Smooth muscle cell (in vitro differentiated cells): ENCODE data around the gene GRIK3. TPM values are rescaled to one million over a fixed set of nuclear protein-coding genes. Genes with fewer than 3 reads are reported as not detected.
A peak's percentile ranks its signal among the peaks of the same experiment; 100 is the strongest.

Source experiments
- DNase-seq: peaks from one replicate; lab custom pipeline; 2025; ENCODE audit not compliant: unreplicated experiment; lab: John Stamatoyannopoulos, UW
- H2AFZ ChIP-seq: fragments of 200-600 bp; sonication (generic); 2 replicates; pipeline ENCODE4 v1.6.0; 2016; ENCODE audit warnings: antibody characterized with exemption, low read depth, mild to moderate bottlenecking
- H3F3A ChIP-seq: fragments of 200-600 bp; sonication (generic); 2 replicates; pipeline ENCODE4 v1.6.0; 2017; ENCODE audit warnings: antibody characterized with exemption, low read depth
- H3K27ac ChIP-seq: fragments of 200-600 bp; sonication (generic); 2 replicates; pipeline ENCODE4 v1.5.1; 2016; ENCODE audit warnings: low read depth, mild to moderate bottlenecking
- H3K27me3 ChIP-seq: fragments of 200-600 bp; sonication (generic); 2 replicates; pipeline ENCODE4 v1.6.1; 2016; ENCODE audit warnings: low read depth, mild to moderate bottlenecking
- H3K36me3 ChIP-seq: fragments of 200-600 bp; sonication (generic); 2 replicates; pipeline ENCODE4 v1.5.1; 2016; ENCODE audit warnings: low read depth
- H3K4me1 ChIP-seq: fragments of 200-600 bp; sonication (generic); 2 replicates; pipeline ENCODE4 v1.5.1; 2016; ENCODE audit warnings: low read depth
- H3K4me2 ChIP-seq: fragments of 200-600 bp; sonication (generic); 2 replicates; pipeline ENCODE4 v1.6.0; 2016; ENCODE audit warnings: mild to moderate bottlenecking
- H3K4me3 ChIP-seq: fragments of 200-600 bp; sonication (generic); 2 replicates; pipeline ENCODE4 v1.5.1; 2016; ENCODE audit warnings: mild to moderate bottlenecking
- H3K79me2 ChIP-seq: fragments of 200-600 bp; sonication (generic); 2 replicates; pipeline ENCODE4 v1.6.0; 2016; ENCODE audit warnings: low read depth, mild to moderate bottlenecking
- H3K9ac ChIP-seq: fragments of 200-600 bp; sonication (generic); 2 replicates; pipeline ENCODE4 v1.6.0; 2016; ENCODE audit warnings: low read depth
- H3K9me3 ChIP-seq: fragments of 200-600 bp; sonication (generic); replicated peaks from 2 replicates; pipeline ENCODE4 v1.5.1; 2016; ENCODE audit warnings: low read depth
- H4K20me1 ChIP-seq: fragments of 200-600 bp; sonication (generic); 2 replicates; pipeline ENCODE4 v1.6.0; 2016; ENCODE audit warnings: low read depth
- WGBS: methylation state at CpG from one replicate; pipeline ENCODE4 v1.1.7; 2016; ENCODE audit warnings: low lambda C conversion rate; 5-methylcytosine and 5-hydroxymethylcytosine counted together
- polyA plus RNA-seq: library from polyadenylated mRNA; unstranded; fragments of >200 nt; fragmentation: Nextera tagmentation; extraction: Ambion mirVana; gene quantifications from 2 replicates; pipeline ENCODE4 v1.2.1, GENCODE V29; 2016
- total RNA-seq: library from RNA; depleted of rRNA; stranded (reverse); fragments of >200 nt; gene quantifications from 2 replicates; pipeline ENCODE4 v1.2.3, GENCODE V29; 2014
- TF ChIP-seq, protein P1 (sequence below): fragments of 200-600 bp; sonication (generic); IDR thresholded peaks from 2 replicates; pipeline ENCODE4 v1.5.1; 2017; ENCODE audit warnings: borderline replicate concordance, mild to moderate bottlenecking, antibody characterized with exemption; ENCODE audit not compliant: insufficient read depth, poor library complexity, severe bottlenecking

GRIK3 gene
- total and polyA plus RNA-seq, 2 experiments from 2014 or later = 0.04 TPM; not detected in 1

DNA sequence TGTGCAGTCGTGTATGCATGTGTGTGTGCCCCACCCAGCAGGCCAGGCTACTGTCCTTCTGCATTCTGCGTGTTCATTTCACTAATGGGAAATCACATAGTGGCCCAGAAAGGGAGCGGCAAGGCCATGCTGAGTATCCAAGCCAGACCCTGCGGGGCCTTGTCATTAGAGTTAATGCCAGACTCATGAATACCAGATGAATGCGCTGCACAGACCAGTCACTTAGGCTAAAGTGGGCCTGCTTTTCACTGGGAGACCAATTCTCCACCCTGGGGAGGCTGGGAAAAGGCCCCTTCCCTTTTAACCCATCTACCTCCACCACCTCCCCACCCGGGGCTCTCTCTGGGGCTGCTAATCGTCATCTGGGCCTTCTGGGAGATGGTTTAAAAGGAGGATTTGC is 17.0 kb upstream of the GRIK3 start:
- Histone ChIP-seq H4K20me1 (no peaks in the 10 kb centered on the region), H3K4me3 (no peak overlapping the region), H3K27ac (no peak overlapping the region), H3K4me1 (peaks cover 4% of the 10 kb centered on the region), H3K79me2 (no peaks in the 10 kb centered on the region), H3F3A (no peaks in the 10 kb centered on the region), H3K4me2 (peak overlapping the region; percentile 31), H3K36me3 (no peaks in the 10 kb centered on the region), H3K9ac (no peak overlapping the region), H3K27me3 (peaks cover 5% of the 10 kb centered on the region), H2AFZ (no peak overlapping the region), H3K9me3 (no peaks in the 10 kb centered on the region)
- TF ChIP-seq, protein P1, sequence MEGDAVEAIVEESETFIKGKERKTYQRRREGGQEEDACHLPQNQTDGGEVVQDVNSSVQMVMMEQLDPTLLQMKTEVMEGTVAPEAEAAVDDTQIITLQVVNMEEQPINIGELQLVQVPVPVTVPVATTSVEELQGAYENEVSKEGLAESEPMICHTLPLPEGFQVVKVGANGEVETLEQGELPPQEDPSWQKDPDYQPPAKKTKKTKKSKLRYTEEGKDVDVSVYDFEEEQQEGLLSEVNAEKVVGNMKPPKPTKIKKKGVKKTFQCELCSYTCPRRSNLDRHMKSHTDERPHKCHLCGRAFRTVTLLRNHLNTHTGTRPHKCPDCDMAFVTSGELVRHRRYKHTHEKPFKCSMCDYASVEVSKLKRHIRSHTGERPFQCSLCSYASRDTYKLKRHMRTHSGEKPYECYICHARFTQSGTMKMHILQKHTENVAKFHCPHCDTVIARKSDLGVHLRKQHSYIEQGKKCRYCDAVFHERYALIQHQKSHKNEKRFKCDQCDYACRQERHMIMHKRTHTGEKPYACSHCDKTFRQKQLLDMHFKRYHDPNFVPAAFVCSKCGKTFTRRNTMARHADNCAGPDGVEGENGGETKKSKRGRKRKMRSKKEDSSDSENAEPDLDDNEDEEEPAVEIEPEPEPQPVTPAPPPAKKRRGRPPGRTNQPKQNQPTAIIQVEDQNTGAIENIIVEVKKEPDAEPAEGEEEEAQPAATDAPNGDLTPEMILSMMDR = no peak
- WGBS = 65% methylated on average over 7 of the region's 7 CpGs
- no peak for DNase-seq

DNA sequence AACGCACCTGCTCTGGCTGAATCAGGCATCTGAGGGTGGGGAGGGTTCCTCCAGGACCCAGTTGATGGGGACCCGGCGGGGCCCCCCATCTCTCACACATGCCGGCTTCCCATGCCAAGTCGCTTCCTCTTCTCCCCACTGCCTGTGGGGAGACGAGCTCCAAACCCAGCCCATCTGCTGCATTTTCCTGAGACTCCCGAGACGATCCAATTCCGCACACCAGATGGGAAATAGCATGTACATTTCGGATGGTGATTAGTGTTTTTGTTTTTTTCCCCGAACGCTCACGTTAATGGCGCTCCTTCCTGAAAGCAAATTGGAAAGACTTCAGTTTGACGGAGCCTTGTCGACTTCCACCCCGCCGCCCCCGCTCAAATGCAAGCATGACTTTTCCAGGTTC is 13.2 kb upstream of the GRIK3 start:
- Histone ChIP-seq H3K36me3 (no peaks in the 10 kb centered on the region), H3K9ac (no peak overlapping the region), H4K20me1 (no peaks in the 10 kb centered on the region), H3K9me3 (no peaks in the 10 kb centered on the region), H3K4me3 (no peak overlapping the region), H3F3A (no peaks in the 10 kb centered on the region), H2AFZ (no peak overlapping the region), H3K27ac (no peak overlapping the region), H3K4me2 (no peak overlapping the region), H3K27me3 (peaks cover 30% of the 10 kb centered on the region), H3K79me2 (no peaks in the 10 kb centered on the region), H3K4me1 (peaks cover 4% of the 10 kb centered on the region)
- 92% methylated on average over 19 of the region's 19 CpGs for WGBS
- DNase-seq = no peak
- TF ChIP-seq, protein P1 = no peak

DNA sequence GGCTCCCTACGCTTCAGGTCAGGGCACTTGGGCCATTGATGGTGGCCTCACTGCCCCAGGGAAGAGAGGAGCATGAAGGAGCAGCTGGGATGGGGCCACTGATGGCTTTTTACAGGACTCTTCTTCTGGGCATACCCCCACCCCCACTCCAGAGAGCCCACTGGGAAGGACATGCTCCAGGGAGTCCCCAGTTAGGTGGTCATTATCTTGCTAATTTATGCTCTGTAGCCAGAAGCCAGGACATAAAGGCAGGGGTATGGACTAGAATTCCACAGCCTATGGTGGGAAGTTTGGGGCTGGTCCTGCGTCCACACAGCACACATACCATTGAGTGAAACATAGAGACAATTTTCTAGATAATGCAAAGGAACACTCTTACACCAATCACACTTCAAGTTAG is 8.8 kb upstream of the GRIK3 start:
- Histone ChIP-seq H3K9me3 (no peaks in the 10 kb centered on the region), H3K4me1 (peaks cover 4% of the 10 kb centered on the region), H3K79me2 (no peaks in the 10 kb centered on the region), H3K4me3 (no peak overlapping the region), H3F3A (no peaks in the 10 kb centered on the region), H4K20me1 (no peaks in the 10 kb centered on the region), H3K9ac (no peak overlapping the region), H3K36me3 (no peaks in the 10 kb centered on the region), H2AFZ (no peak overlapping the region), H3K27me3 (peaks cover 68% of the 10 kb centered on the region), H3K27ac (no peak overlapping the region), H3K4me2 (no peak overlapping the region)
- TF ChIP-seq, protein P1 = no peak
- WGBS = 64% methylated on average over 2 of the region's 2 CpGs
- no peak for DNase-seq

DNA sequence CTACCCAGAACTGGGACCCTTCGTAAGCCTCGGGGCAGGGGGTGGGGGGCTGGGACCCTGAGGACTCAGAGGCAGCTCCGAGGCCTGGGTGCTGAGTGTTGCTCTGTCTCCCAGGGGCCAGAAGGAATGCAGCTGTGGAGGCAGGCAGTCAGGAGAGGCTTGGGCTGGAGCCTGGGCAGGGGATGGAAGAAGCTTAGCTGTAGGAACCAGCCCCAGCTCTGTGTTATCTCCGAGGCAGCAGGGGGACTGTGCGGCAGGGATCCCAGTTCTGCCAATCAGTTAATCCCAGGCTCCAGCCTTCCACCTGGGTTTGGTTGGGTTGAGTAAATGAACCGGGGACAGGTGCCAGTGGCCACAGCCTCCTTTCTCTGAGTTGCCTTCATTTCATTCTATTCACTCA is 8.2 kb upstream of the GRIK3 start:
- H3K4me1 ChIP-seq = peaks cover 10% of the 10 kb centered on the region
- TF ChIP-seq, protein P1 = no peak
- 79% methylated on average over 6 of the region's 6 CpGs for WGBS

More for the DNA sequence above, 8.2 kb upstream of the GRIK3 start:
- DNase-seq = no peak
- no peaks in the 10 kb centered on the region for H3K79me2 ChIP-seq
- peaks cover 74% of the 10 kb centered on the region for H3K27me3 ChIP-seq
- no peaks in the 10 kb centered on the region for H3F3A ChIP-seq
- no peaks in the 10 kb centered on the region for H3K9me3 ChIP-seq
- H3K9ac ChIP-seq = no peak overlapping the region
- no peaks in the 10 kb centered on the region for H3K36me3 ChIP-seq
- H3K27ac ChIP-seq = no peak overlapping the region
- H3K4me3 ChIP-seq = no peak overlapping the region
- H2AFZ ChIP-seq = no peak overlapping the region
- no peak overlapping the region for H3K4me2 ChIP-seq
- H4K20me1 ChIP-seq = no peaks in the 10 kb centered on the region
